Immature natural killer cell (primary cell): ENCODE results near the gene PRKAG2. TPM values are rescaled to one million over a fixed set of nuclear protein-coding genes. Genes with fewer than 3 reads are reported as not detected.
"Not testable (repeated sequence)": the region's sequence is repeated elsewhere in the genome, so short reads cannot be mapped to it uniquely, and the experiment has no call there.

Source experiments
- DNase-seq, 3 donors: peaks; one replicate each; pipeline ENCODE4 v3.0.0; 2022; ENCODE audit warnings: mixed read lengths in 1 of 3
- H3K27ac Mint-ChIP-seq, 6 donors: one replicate each; pipeline ENCODE4 v1.8.0; 2020; ENCODE audit warnings: mixed read lengths in 6 of 6, mild to moderate bottlenecking in 5 of 6, inconsistent platforms in 4 of 6, moderate library complexity in 3 of 6
- H3K27me3 Mint-ChIP-seq, 3 donors: one replicate each; pipeline ENCODE4 v1.8.0; 2020 to 2021; ENCODE audit warnings: low read depth in 3 of 3, mild to moderate bottlenecking in 3 of 3, mixed read lengths in 3 of 3, moderate library complexity in 3 of 3, inconsistent platforms in 1 of 3
- H3K36me3 Mint-ChIP-seq, 3 donors: one replicate each; pipeline ENCODE4 v1.8.0; 2020; ENCODE audit warnings: mixed read lengths in 3 of 3, inconsistent platforms in 2 of 3, mild to moderate bottlenecking in 2 of 3
- H3K4me1 Mint-ChIP-seq, 2 donors: one replicate each; pipeline ENCODE4 v1.8.0; 2020; ENCODE audit warnings: inconsistent platforms in 2 of 2, mild to moderate bottlenecking in 2 of 2, mixed read lengths in 2 of 2, moderate library complexity in 1 of 2
- H3K4me3 Mint-ChIP-seq, 5 donors: one replicate each; pipeline ENCODE4 v1.8.0; 2020; ENCODE audit warnings: mild to moderate bottlenecking in 5 of 5, mixed read lengths in 5 of 5, inconsistent platforms in 3 of 5, moderate library complexity in 3 of 5
- H3K9me3 Mint-ChIP-seq, 6 donors: one replicate each; pipeline ENCODE4 v1.8.0; 2020; ENCODE audit warnings: mild to moderate bottlenecking in 6 of 6, mixed read lengths in 6 of 6, inconsistent platforms in 4 of 6, moderate library complexity in 3 of 6
- polyA plus RNA-seq, 3 donors: library from polyadenylated mRNA; unstranded; fragments of 300-500 nt; fragmentation: Illumina TruSeq; gene quantifications; one replicate each; pipeline ENCODE4 v1.2.3, GENCODE V29; 2021

The PRKAG2 gene
- polyA plus RNA-seq, 3 donors from 2014 or later, result 14.7 to 22.5 (median 19.1) TPM

- peak overlapping the region in 1 of 6 donors; percentile 4 for H3K27ac Mint-ChIP-seq
- H3K4me3 Mint-ChIP-seq, result no peak overlapping the region
- H3K9me3 Mint-ChIP-seq, result no peaks in the 10 kb centered on the region
- H3K4me1 Mint-ChIP-seq, result peaks cover 0 to 2% of the 10 kb centered on the region in 2 donors
- DNase-seq, result no peak
- H3K36me3 Mint-ChIP-seq, result no peaks in the 10 kb centered on the region
- H3K27me3 Mint-ChIP-seq, result peaks cover 0 to 6% (median 0%) of the 10 kb centered on the region in 3 donors
Observed at GRCh38 chr7:151790830-151791620, 85.9 kb downstream of the PRKAG2 start.

- no peak overlapping the region for H3K27ac Mint-ChIP-seq
- H3K36me3 Mint-ChIP-seq, result no peaks in the 10 kb centered on the region
- DNase-seq, result no peak
- H3K9me3 Mint-ChIP-seq, result no peaks in the 10 kb centered on the region
- H3K4me1 Mint-ChIP-seq, result peaks cover 0 to 2% of the 10 kb centered on the region in 2 donors
- peaks cover 0 to 4% (median 2%) of the 10 kb centered on the region in 3 donors for H3K27me3 Mint-ChIP-seq
- H3K4me3 Mint-ChIP-seq, result no peak overlapping the region
Observed at GRCh38 chr7:151790095-151790829, 86.7 kb downstream of the PRKAG2 start.

- Mint-ChIP-seq H3K4me1 (peaks cover 0 to 2% of the 10 kb centered on the region in 2 donors), H3K9me3 (no peaks in the 10 kb centered on the region), H3K27me3 (peaks cover 1 to 4% (median 2%) of the 10 kb centered on the region in 3 donors), H3K4me3 (no peak overlapping the region), H3K36me3 (no peaks in the 10 kb centered on the region), H3K27ac (peak overlapping the region in 1 of 6 donors; percentile 31)
- no peak for DNase-seq
Observed at GRCh38 chr7:151789380-151789947, 87.5 kb downstream of the PRKAG2 start.

- peak overlapping the region in 1 of 6 donors; percentile 27 for H3K27ac Mint-ChIP-seq
- DNase-seq, result no peak
- H3K4me3 Mint-ChIP-seq, result no peak overlapping the region
- no peaks in the 10 kb centered on the region for H3K9me3 Mint-ChIP-seq
- peaks cover 1 to 4% (median 2%) of the 10 kb centered on the region in 3 donors for H3K27me3 Mint-ChIP-seq
- no peaks in the 10 kb centered on the region for H3K36me3 Mint-ChIP-seq
- H3K4me1 Mint-ChIP-seq, result peaks cover 7 to 11% of the 10 kb centered on the region in 2 donors
Observed at GRCh38 chr7:151787348-151787747, 89.6 kb downstream of the PRKAG2 start.

GRCh38 chr7:151786936-151787335, 90.0 kb downstream of the PRKAG2 start:
- Mint-ChIP-seq H3K36me3 (no peaks in the 10 kb centered on the region), H3K27ac (peak overlapping the region in 1 of 6 donors; percentile 36), H3K4me3 (no peak overlapping the region), H3K4me1 (peaks cover 7 to 11% of the 10 kb centered on the region in 2 donors), H3K27me3 (peaks cover 1 to 4% (median 2%) of the 10 kb centered on the region in 3 donors), H3K9me3 (no peaks in the 10 kb centered on the region)
- no peak for DNase-seq

GRCh38 chr7:151786241-151786640, 90.7 kb downstream of the PRKAG2 start:
- H3K4me3 Mint-ChIP-seq, result no peak overlapping the region
- H3K27me3 Mint-ChIP-seq, result peaks cover 1 to 4% (median 2%) of the 10 kb centered on the region in 3 donors
- no peak overlapping the region for H3K27ac Mint-ChIP-seq
- H3K9me3 Mint-ChIP-seq, result no peaks in the 10 kb centered on the region
- peaks cover 7 to 11% of the 10 kb centered on the region in 2 donors for H3K4me1 Mint-ChIP-seq
- DNase-seq, result no peak
- no peaks in the 10 kb centered on the region for H3K36me3 Mint-ChIP-seq

GRCh38 chr7:151785681-151785965, 91.3 kb downstream of the PRKAG2 start:
- Mint-ChIP-seq H3K4me1 (peaks cover 7 to 11% of the 10 kb centered on the region in 2 donors), H3K27ac (no peak overlapping the region), H3K4me3 (no peak overlapping the region), H3K27me3 (peaks cover 1 to 4% (median 2%) of the 10 kb centered on the region in 3 donors), H3K36me3 (peaks cover 0 to 1% (median 0%) of the 10 kb centered on the region in 3 donors), H3K9me3 (no peaks in the 10 kb centered on the region)
- DNase-seq, result no peak

- Mint-ChIP-seq H3K4me3 (no peak overlapping the region), H3K27ac (no peak overlapping the region), H3K27me3 (peaks cover 1 to 5% (median 2%) of the 10 kb centered on the region in 3 donors), H3K4me1 (peaks cover 7 to 11% of the 10 kb centered on the region in 2 donors), H3K36me3 (peaks cover 0 to 7% (median 0%) of the 10 kb centered on the region in 3 donors), H3K9me3 (no peaks in the 10 kb centered on the region)
- DNase-seq, result no peak
Observed at GRCh38 chr7:151784853-151785680, 91.8 kb downstream of the PRKAG2 start.

- Mint-ChIP-seq H3K27me3 (peaks cover 1 to 5% (median 2%) of the 10 kb centered on the region in 3 donors), H3K4me3 (no peak overlapping the region), H3K27ac (no peak overlapping the region), H3K36me3 (peaks cover 0 to 10% (median 0%) of the 10 kb centered on the region in 3 donors), H3K9me3 (no peaks in the 10 kb centered on the region), H3K4me1 (peaks cover 7 to 11% of the 10 kb centered on the region in 2 donors)
- DNase-seq, result no peak
Observed at GRCh38 chr7:151783958-151784575, 92.8 kb downstream of the PRKAG2 start.

GRCh38 chr7:151782598-151783448, 94.1 kb downstream of the PRKAG2 start:
- peaks cover 5 to 11% of the 10 kb centered on the region in 2 donors for H3K4me1 Mint-ChIP-seq
- peaks cover 0 to 10% (median 0%) of the 10 kb centered on the region in 3 donors for H3K36me3 Mint-ChIP-seq
- H3K27me3 Mint-ChIP-seq, result peaks cover 1 to 5% (median 2%) of the 10 kb centered on the region in 3 donors
- peak overlapping the region; percentile 67 to 81 (median 76) for H3K4me3 Mint-ChIP-seq
- H3K9me3 Mint-ChIP-seq, result no peaks in the 10 kb centered on the region
- peak overlapping the region in 4 of 6 donors; percentile 34 to 68 (median 58) for H3K27ac Mint-ChIP-seq
- peak; percentile 73 to 76 (median 76) for DNase-seq

GRCh38 chr7:151782256-151782597, 94.7 kb downstream of the PRKAG2 start:
- peak overlapping the region in 2 of 5 donors; percentile 71 to 81 for H3K4me3 Mint-ChIP-seq
- H3K27ac Mint-ChIP-seq, result peak overlapping the region in 2 of 6 donors; percentile 51 to 65
- peaks cover 5 to 11% of the 10 kb centered on the region in 2 donors for H3K4me1 Mint-ChIP-seq

GRCh38 chr7:151781161-151781845, 95.6 kb downstream of the PRKAG2 start:
- H3K27ac Mint-ChIP-seq, result no peak overlapping the region
- peaks cover 0 to 10% (median 0%) of the 10 kb centered on the region in 3 donors for H3K36me3 Mint-ChIP-seq
- H3K4me1 Mint-ChIP-seq, result peaks cover 5 to 11% of the 10 kb centered on the region in 2 donors
- peaks cover 2 to 5% (median 3%) of the 10 kb centered on the region in 3 donors for H3K27me3 Mint-ChIP-seq
- no peaks in the 10 kb centered on the region for H3K9me3 Mint-ChIP-seq
- no peak for DNase-seq
- no peak overlapping the region for H3K4me3 Mint-ChIP-seq

More at GRCh38 chr7:151782256-151782597, 94.7 kb downstream of the PRKAG2 start:
- not testable (repeated sequence) for H3K27me3 Mint-ChIP-seq, H3K9me3 Mint-ChIP-seq, DNase-seq
- H3K36me3 Mint-ChIP-seq, result peaks cover 0 to 10% (median 0%) of the 10 kb centered on the region in 3 donors
